Measurements from ENCODE around the gene NELL2. TPM values are rescaled to one million over a fixed set of nuclear protein-coding genes. Genes with fewer than 3 reads are reported as not detected.

The NELL2 gene
- polyA plus RNA-seq, 2 of the 4 experiments (the other 2 are of a cell fraction), result 0.16 TPM; not detected in 1

- CTCF ChIA-PET, result interaction anchor here (0.6 kb wide), 1 partner anchor 28 kb away, joined by 3 read pairs; no protein-coding TSS in a partner anchor
- no peak for ATAC-seq
Measured at GRCh38 chr12:44885902-44886301, 9.8 kb upstream of the NELL2 start.

GRCh38 chr12:44881197-44881596 is 5.1 kb upstream of the NELL2 start:
- no peak for TF ChIP-seq CEBPB (IDR thresholded peaks at IDR 0.05)
- TF ChIP-seq HEYL (CRISPR knock-in tag; IDR thresholded peaks at IDR 0.05), result no peak
- no peak for TF ChIP-seq MAZ (IDR thresholded peaks at IDR 0.05; ENCODE audit: borderline replicate concordance, low read depth, low read length)
- TF ChIP-seq NFE2L2 (conservative IDR thresholded peaks at IDR 0.05; ENCODE audit: low read length), result no peak
- no peak for TF ChIP-seq RFX5 (IDR thresholded peaks at IDR 0.05)
- TF ChIP-seq HOXB5 (CRISPR knock-in tag; IDR thresholded peaks at IDR 0.05), result no peak
- no peak for TF ChIP-seq TFCP2L1 (CRISPR knock-in tag; IDR thresholded peaks at IDR 0.05)
- TF ChIP-seq RCOR1 (IDR thresholded peaks at IDR 0.05; ENCODE audit: low read depth, low read length), result no peak
- TF ChIP-seq NR3C1 (IDR thresholded peaks at IDR 0.05), result no peak
- TF ChIP-seq MYC (IDR thresholded peaks at IDR 0.05; ENCODE audit: borderline replicate concordance, low read length), result no peak
- no peak for TF ChIP-seq ELK1 (IDR thresholded peaks at IDR 0.05; ENCODE audit: low read depth, low read length)
- Histone ChIP-seq H3K4me3 (no peak overlapping the region), H3K9me3 (peaks cover 6% of the 10 kb centered on the region; the same call in 1 of the 3 replicates), H3K4me1 (0 out of 3 replicates have a peak, but pooled peaks cover 3% of the 10 kb centered on the region), H3K27ac (no peak overlapping the region), H3K4me2 (no peak overlapping the region)
- FAIRE-seq (no peak), DNase-seq (ENCODE audit: low read depth in 1 of 2, low spot score in 1 of 2) (no peak), ATAC-seq (no peak)
- 2% methylated on average over 1 of the region's 1 CpG for WGBS (ENCODE audit: missing lambda C conversion rate)
- ChIA-PET CTCF (no interaction called here), POLR2A (no interaction called here)

More at GRCh38 chr12:44885902-44886301, 9.8 kb upstream of the NELL2 start:
- Histone ChIP-seq H3K4me2 (no peak overlapping the region), H3K4me1 (no peaks in the 10 kb centered on the region), H3K9me3 (peaks cover 6% of the 10 kb centered on the region; the same call in 1 of the 3 replicates), H3K27ac (no peak overlapping the region), H3K4me3 (no peak overlapping the region)
- FAIRE-seq (no peak), DNase-seq (ENCODE audit: low read depth in 1 of 2, low spot score in 1 of 2) (no peak)
- TF ChIP-seq HES2 (IDR thresholded peaks at IDR 0.05) (no peak), TP53 (CRISPR knock-in tag; IDR thresholded peaks at IDR 0.05) (no peak), RCOR1 (IDR thresholded peaks at IDR 0.05; ENCODE audit: low read depth, low read length) (no peak), REST (IDR thresholded peaks at IDR 0.05) (no peak), USF2 (IDR thresholded peaks at IDR 0.05) (no peak), POLR2AphosphoS2 (conservative IDR thresholded peaks at IDR 0.05; ENCODE audit: low read length) (no peak), HMGXB4 (CRISPR knock-in tag; IDR thresholded peaks at IDR 0.05; ENCODE audit: borderline replicate concordance) (no peak), RARB (CRISPR knock-in tag; IDR thresholded peaks at IDR 0.05) (no peak), CHD4 (IDR thresholded peaks at IDR 0.05; ENCODE audit: borderline replicate concordance) (no peak), MAFK (IDR thresholded peaks at IDR 0.05; ENCODE audit: partially characterized antibody) (no peak), MYC (IDR thresholded peaks at IDR 0.05; ENCODE audit: borderline replicate concordance, low read length) (no peak), GATA3 (IDR thresholded peaks at IDR 0.05; ENCODE audit: borderline replicate concordance) (no peak), CBX2 (IDR thresholded peaks at IDR 0.05; ENCODE audit: borderline replicate concordance, low read depth) (no peak), HOXB13 (CRISPR knock-in tag; IDR thresholded peaks at IDR 0.05; ENCODE audit: low read depth) (no peak), FOSL2 (IDR thresholded peaks at IDR 0.05) (no peak), FOSL2 (CRISPR knock-in tag; IDR thresholded peaks at IDR 0.05) (no peak), TFCP2L1 (CRISPR knock-in tag; IDR thresholded peaks at IDR 0.05) (no peak), MAX (IDR thresholded peaks at IDR 0.05) (no peak)
- POLR2A ChIA-PET, result interaction anchor here (0.6 kb wide), 1 partner anchor 19 kb away, joined by 4 read pairs; no protein-coding TSS in a partner anchor

Measured in A549 (cell line).